Panc1 (cell line): Measurements from ENCODE around the gene SLC3A2. TPM values are rescaled to one million over a fixed set of nuclear protein-coding genes. Genes with fewer than 3 reads are reported as not detected.

Source experiments
- ATAC-seq: fragments of 200-7000 bp; cut with Tn5 transposase; 2 replicates; pipeline ENCODE4 v1.9.1; 2020; ENCODE audit warnings: mild to moderate bottlenecking, moderate library complexity
- BruUV-seq: library from RNA; stranded (reverse); fragments of 400-500 nt; replicated peaks from 2 replicates; lab custom pipeline; 2021; lab: Mats Ljungman, UMichigan
- CTCF ChIA-PET: fragments of 300-600 bp; sonication (Branson Sonifier 250); formaldehyde crosslinking; loops from one replicate; lab custom pipeline; 2022; ENCODE audit warnings: antibody characterized with exemption; lab: Charles Lee
- POLR2A ChIA-PET: fragments of 300-600 bp; sonication (Branson Sonifier 250); formaldehyde crosslinking; loops from one replicate; lab custom pipeline; 2022; ENCODE audit warnings: antibody characterized with exemption; lab: Charles Lee
- DNase-seq: peaks from one replicate; pipeline ENCODE4 v3.0.0-alpha.2; 2010; ENCODE audit warnings: low read depth, low spot score
- H3K27ac ChIP-seq: 2 replicates; pipeline ENCODE4 v1.5.1; 2011; ENCODE audit warnings: mild to moderate bottlenecking, low read length, inconsistent platforms
- H3K27me3 ChIP-seq: fragments of 200-500 bp; sonication (Bioruptor generic); 2 replicates; pipeline ENCODE4 v1.6.0; 2014; ENCODE audit warnings: low read length, inconsistent platforms; ENCODE audit not compliant: control insufficient read depth, insufficient read depth
- H3K36me3 ChIP-seq: fragments of 200-500 bp; sonication (Bioruptor generic); 2 replicates; pipeline ENCODE4 v1.5.1; 2014; ENCODE audit warnings: inconsistent platforms, mild to moderate bottlenecking, low read length, moderate library complexity; ENCODE audit not compliant: control insufficient read depth, insufficient read depth
- H3K4me1 ChIP-seq: 2 replicates; pipeline ENCODE4 v1.5.1; 2011; ENCODE audit warnings: inconsistent platforms, mild to moderate bottlenecking, low read length, moderate library complexity; ENCODE audit not compliant: control insufficient read depth, insufficient read depth
- H3K4me3 ChIP-seq, 2 experiments: 2 replicates each; pipeline ENCODE4 v1.5.1; 2011 to 2012; ENCODE audit warnings: low read depth in 2 of 2, low read length in 2 of 2, mild to moderate bottlenecking in 2 of 2, inconsistent platforms in 1 of 2, moderate library complexity in 1 of 2
- H3K9me3 ChIP-seq: fragments of 200-500 bp; sonication (Bioruptor generic); 2 replicates; pipeline ENCODE4 v1.5.1; 2014; ENCODE audit warnings: low read depth, mild to moderate bottlenecking, inconsistent platforms, low read length, moderate library complexity; ENCODE audit not compliant: control insufficient read depth, insufficient read depth
- POLR2AphosphoS5 ChIP-seq: IDR thresholded peaks from 2 replicates; pipeline ENCODE4 v1.6.1; 2012; ENCODE audit warnings: mild to moderate bottlenecking, low read depth, low read length, moderate library complexity
- SIN3A ChIP-seq: IDR thresholded peaks from 2 replicates; pipeline ENCODE4 v1.6.1; 2012; ENCODE audit warnings: low read depth, mild to moderate bottlenecking, low read length, moderate library complexity, borderline replicate concordance; ENCODE audit not compliant: insufficient read depth
- TCF7L2 ChIP-seq: IDR thresholded peaks from 2 replicates; pipeline ENCODE4 v1.6.1; 2011; ENCODE audit warnings: mild to moderate bottlenecking, low read depth, low read length, inconsistent platforms
- in situ Hi-C: cut with HindIII; loops from 2 replicates; pipeline ENCODE4 v1.10.0; 2016; ENCODE audit warnings: low sequenced_read_pairs, low pct_unique_long_range_greater_than_20kb
- intact Hi-C: fragments of 100-400 bp; cut with micrococcal nuclease; formaldehyde crosslinking; loops from one replicate; pipeline ENCODE4 v1.10.0; 2022; ENCODE audit not compliant: unreplicated experiment
- total RNA-seq: library from RNA; stranded (reverse); gene quantifications from one replicate; pipeline ENCODE4 v1.2.1, GENCODE V29; 2021; ENCODE audit not compliant: unreplicated experiment
- TF ChIP-seq, protein P1 (sequence below): fragments of 450-650 bp; IDR thresholded peaks from 2 replicates; pipeline ENCODE4 v1.5.1; 2017; ENCODE audit warnings: mild to moderate bottlenecking
- TF ChIP-seq, protein P2 (sequence below), 2 experiments: IDR thresholded peaks; 2 replicates each; pipeline ENCODE4 v1.6.1; 2011 to 2012; ENCODE audit warnings: low read depth in 2 of 2, control low read depth in 1 of 2, low read length in 1 of 2, mild to moderate bottlenecking in 1 of 2, moderate library complexity in 1 of 2; ENCODE audit not compliant: insufficient read depth in 1 of 2

SLC3A2 gene
- total RNA-seq, 1 experiment from 2014 or later: 184 TPM

DNA sequence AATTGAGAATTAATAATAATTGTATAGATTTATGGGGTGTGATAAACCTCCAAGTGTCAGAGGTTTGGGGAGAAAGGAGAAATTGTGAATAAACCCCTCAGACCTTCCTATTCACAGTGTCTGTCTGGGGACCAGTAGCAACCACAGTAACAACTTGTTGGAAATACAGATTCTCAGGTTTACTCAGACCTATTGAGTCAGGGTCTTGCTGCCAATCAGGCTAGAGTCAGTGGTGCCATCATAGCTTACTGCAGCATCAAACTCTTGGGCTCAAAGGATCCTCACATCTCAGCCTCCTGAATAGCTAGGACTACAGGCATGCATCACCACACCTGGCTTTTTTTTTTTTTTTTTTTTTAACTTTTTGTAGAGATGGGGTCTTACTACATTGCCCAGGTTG is 17.3 kb downstream of the SLC3A2 start:
- H3K27ac ChIP-seq: no peak overlapping the region
- no peaks in the 10 kb centered on the region for H3K9me3 ChIP-seq
- H3K4me1 ChIP-seq: no peaks in the 10 kb centered on the region
- CTCF ChIA-PET: no interaction called here
- intact Hi-C loops (no loop called here), in situ Hi-C loops (no loop called here)
- no peaks in the 10 kb centered on the region for H3K27me3 ChIP-seq
- DNase-seq (no peak), ATAC-seq (no peak)
- no peak overlapping the region for H3K4me3 ChIP-seq
- TF ChIP-seq POLR2AphosphoS5 (no peak), SIN3A (no peak), TCF7L2 (no peak)
- TF ChIP-seq, protein P1, sequence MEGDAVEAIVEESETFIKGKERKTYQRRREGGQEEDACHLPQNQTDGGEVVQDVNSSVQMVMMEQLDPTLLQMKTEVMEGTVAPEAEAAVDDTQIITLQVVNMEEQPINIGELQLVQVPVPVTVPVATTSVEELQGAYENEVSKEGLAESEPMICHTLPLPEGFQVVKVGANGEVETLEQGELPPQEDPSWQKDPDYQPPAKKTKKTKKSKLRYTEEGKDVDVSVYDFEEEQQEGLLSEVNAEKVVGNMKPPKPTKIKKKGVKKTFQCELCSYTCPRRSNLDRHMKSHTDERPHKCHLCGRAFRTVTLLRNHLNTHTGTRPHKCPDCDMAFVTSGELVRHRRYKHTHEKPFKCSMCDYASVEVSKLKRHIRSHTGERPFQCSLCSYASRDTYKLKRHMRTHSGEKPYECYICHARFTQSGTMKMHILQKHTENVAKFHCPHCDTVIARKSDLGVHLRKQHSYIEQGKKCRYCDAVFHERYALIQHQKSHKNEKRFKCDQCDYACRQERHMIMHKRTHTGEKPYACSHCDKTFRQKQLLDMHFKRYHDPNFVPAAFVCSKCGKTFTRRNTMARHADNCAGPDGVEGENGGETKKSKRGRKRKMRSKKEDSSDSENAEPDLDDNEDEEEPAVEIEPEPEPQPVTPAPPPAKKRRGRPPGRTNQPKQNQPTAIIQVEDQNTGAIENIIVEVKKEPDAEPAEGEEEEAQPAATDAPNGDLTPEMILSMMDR: no peak
- TF ChIP-seq, protein P2, sequence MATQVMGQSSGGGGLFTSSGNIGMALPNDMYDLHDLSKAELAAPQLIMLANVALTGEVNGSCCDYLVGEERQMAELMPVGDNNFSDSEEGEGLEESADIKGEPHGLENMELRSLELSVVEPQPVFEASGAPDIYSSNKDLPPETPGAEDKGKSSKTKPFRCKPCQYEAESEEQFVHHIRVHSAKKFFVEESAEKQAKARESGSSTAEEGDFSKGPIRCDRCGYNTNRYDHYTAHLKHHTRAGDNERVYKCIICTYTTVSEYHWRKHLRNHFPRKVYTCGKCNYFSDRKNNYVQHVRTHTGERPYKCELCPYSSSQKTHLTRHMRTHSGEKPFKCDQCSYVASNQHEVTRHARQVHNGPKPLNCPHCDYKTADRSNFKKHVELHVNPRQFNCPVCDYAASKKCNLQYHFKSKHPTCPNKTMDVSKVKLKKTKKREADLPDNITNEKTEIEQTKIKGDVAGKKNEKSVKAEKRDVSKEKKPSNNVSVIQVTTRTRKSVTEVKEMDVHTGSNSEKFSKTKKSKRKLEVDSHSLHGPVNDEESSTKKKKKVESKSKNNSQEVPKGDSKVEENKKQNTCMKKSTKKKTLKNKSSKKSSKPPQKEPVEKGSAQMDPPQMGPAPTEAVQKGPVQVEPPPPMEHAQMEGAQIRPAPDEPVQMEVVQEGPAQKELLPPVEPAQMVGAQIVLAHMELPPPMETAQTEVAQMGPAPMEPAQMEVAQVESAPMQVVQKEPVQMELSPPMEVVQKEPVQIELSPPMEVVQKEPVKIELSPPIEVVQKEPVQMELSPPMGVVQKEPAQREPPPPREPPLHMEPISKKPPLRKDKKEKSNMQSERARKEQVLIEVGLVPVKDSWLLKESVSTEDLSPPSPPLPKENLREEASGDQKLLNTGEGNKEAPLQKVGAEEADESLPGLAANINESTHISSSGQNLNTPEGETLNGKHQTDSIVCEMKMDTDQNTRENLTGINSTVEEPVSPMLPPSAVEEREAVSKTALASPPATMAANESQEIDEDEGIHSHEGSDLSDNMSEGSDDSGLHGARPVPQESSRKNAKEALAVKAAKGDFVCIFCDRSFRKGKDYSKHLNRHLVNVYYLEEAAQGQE (IDR thresholded peaks at IDR 0.05; ENCODE audit: insufficient read depth in 1 of 2, low read depth in 2 of 2, low read length in 1 of 2): no peak
- no peaks in the 10 kb centered on the region for H3K36me3 ChIP-seq
- POLR2A ChIA-PET: no interaction called here
- BruUV-seq: no TSS peak

DNA sequence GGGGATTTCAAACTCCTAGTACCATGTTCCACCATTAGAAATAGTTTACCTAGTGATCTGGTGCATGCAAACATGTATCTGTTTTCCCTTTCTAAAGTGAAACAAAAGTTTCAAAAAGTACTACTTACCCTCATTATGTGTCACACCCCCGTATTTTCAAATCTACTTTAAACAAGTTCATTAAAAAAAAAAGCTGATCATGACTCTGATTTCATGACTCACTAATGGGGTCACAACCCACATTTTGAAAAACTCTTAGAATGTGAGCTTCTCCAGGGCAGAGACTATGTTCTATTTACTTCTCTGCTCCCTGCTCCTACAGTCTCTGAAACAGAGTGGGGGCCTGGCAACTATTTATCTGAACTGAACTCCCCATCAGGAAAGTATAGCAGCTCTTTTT is 22.2 kb downstream of the SLC3A2 start:
- H3K4me1 ChIP-seq: no peaks in the 10 kb centered on the region
- POLR2A ChIA-PET: no interaction called here
- BruUV-seq: no TSS peak
- DNase-seq (no peak), ATAC-seq (no peak)
- H3K27ac ChIP-seq: no peak overlapping the region
- H3K4me3 ChIP-seq: no peak overlapping the region
- no peak for TF ChIP-seq SIN3A
- TF ChIP-seq, protein P2 (IDR thresholded peaks at IDR 0.05; ENCODE audit: insufficient read depth in 1 of 2, low read depth in 2 of 2, low read length in 1 of 2): no peak
- in situ Hi-C loops (no loop called here), intact Hi-C loops (no loop called here)
- no peaks in the 10 kb centered on the region for H3K27me3 ChIP-seq
- no peaks in the 10 kb centered on the region for H3K36me3 ChIP-seq
- CTCF ChIA-PET: interaction anchor here (0.5 kb wide), 1 partner anchor 752 kb away, joined by 5 read pairs; no protein-coding TSS in a partner anchor
- H3K9me3 ChIP-seq: no peaks in the 10 kb centered on the region
